HG02610 (cell line): ENCODE results near the gene C5AR2.
"Not testable (repeated sequence)": the region's sequence is repeated elsewhere in the genome, so short reads cannot be mapped to it uniquely, and the experiment has no call there.

Experiments used
- ATAC-seq: cut with Tn5 transposase; IDR thresholded peaks from one replicate; pipeline ENCODE4 v1.9.1; 2021; ENCODE audit warnings: mild to moderate bottlenecking, moderate library complexity; ENCODE audit not compliant: unreplicated experiment

Gene C5AR2

GRCh38 chr19:47323409-47323808 lies 8.6 kb upstream of the C5AR2 start:
- no peak for ATAC-seq

DNA sequence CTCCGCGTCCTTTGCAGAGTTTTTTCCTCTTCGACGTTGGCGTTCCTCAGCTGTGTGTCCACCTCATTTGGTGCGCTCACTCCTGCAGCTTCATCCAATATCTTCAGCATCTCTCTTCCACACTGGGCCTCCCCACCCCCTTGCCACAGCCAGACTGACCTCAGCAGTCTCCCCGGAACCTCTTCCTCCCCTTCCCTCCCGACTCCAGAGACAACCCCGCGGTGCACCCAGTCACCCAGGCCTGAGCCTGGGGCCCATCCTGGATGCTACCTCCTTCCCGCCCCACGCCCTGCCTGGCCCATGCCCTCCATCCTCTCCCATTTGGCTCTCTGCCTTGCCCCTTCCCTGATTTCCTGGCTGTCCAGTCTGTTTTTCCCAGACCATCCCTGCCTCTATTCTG lies 8.1 kb upstream of the C5AR2 start:
- no peak for ATAC-seq

DNA sequence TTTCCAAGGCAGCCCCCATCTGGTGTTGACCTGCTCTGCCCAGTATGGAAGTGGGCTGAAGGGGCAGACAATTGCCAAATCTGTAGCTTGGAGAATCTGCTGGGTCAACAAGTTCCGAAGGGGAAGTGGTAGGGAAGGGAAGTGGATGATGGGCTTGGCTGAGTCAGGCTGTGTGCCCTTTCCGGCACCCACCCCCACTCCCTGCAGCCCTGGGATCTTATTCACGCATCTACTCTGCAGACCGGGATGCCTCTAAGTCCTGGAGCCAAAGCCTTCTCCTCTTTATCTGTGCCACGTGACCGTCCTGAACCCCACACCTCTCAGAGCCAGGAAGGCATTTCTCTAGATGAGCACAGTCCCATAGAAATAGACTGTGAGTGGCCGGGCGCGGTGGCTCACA lies 7.5 kb upstream of the C5AR2 start:
- ATAC-seq: no peak

DNA sequence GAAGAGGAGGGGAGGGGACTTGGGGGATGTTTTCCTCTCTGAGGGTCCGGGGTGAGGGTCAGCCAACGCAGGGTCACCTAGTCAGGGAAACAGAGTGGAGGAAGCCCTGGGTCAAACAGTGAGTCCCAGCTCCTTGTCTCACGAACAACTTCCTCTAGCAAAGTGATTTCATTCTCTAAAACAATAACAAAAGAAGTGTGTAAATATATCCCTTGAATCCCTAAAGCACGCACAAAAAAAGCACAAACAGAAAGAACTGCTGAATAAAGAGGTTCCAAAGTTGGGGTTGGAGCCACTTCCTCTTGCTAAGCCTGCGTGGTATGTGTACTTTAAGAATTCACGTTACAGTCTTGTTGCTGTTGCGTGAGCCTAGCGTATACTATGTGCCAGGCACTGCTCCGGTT lies 1.5 kb upstream of the C5AR2 start:
- no peak for ATAC-seq

DNA sequence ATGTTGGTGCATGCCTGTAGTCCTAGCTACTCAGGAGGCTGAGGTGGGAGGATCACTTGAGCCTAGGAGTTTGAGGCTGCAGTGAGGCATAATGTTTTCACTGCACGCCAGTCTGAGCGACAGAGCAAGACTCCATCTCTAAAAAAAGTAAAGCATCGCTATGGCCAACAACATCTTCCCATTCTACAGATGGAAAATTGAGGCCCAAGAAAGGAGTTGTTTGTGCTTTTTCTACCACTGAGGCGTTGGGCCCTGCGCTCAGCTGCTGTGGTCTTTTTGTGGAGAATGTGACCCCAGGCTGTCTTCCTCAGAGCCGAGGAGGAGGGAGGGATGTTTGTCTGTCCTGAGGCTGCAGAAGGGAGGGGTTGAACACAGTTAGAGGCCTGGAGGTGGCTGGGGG lies 485 bp upstream of the C5AR2 start:
- no peak for ATAC-seq

- not testable (repeated sequence) for ATAC-seq
These were observed 5.1 kb downstream of the C5AR2 start for GRCh38 chr19:47336765-47337718.

DNA sequence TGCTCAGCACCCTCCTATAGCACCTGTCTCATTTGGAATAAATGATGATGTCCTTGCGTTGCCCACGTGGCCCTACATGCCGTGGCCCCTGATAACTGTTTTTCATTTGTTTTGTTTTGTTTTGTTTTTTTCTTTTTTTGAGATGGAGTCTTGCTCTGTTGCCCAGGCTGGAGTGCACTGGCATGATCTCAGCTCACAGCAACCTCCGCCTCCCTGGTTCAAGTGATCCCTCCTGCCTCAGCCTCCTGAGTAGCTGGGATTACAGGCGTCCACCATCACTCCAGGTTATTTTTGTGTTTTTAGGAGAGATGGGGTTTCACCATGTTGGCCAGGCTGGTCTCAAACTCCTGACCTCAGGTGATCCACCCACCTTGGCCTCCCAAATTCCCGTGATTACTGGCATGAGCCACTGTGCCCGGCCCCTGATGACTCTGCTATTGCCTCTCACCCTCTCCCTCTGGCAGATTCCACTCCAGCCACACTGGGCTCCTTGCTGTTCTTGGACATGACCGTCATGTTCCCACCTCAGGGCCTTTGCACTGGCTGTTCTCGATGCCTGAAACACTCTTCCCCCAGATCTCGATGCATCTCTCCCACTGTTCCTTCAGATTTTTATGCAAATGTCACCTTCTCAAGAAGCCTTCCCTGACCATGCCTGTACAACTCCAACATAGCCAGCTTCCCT lies 7.4 kb downstream of the C5AR2 start:
- ATAC-seq: no peak

- ATAC-seq: no peak
These were observed 8.7 kb downstream of the C5AR2 start for GRCh38 chr19:47340477-47341208.

GRCh38 chr19:47341734-47342133 lies 9.8 kb downstream of the C5AR2 start:
- ATAC-seq: no peak

GRCh38 chr19:47343194-47343802 lies 11.3 kb downstream of the C5AR2 start:
- ATAC-seq: no peak

GRCh38 chr19:47344425-47344824 lies 12.4 kb downstream of the C5AR2 start:
- no peak for ATAC-seq

DNA sequence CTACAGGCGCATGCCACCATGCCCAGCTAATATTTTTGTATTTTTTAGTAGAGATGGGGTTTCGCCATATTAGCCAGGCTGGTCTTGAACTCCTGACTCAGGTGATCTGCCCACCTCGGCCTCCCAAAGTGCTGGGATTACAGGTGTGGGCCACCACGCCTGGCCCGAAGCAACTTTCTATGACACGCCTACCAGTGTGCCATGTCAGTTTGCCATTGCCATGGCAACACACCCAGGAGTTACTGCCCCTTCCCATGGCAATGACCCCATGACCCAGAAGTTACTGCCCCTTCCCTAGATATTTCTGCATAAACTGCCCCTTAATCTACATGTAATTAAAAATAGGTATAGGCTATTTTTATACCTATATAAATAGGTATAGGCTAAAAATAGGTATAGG lies 14.0 kb downstream of the C5AR2 start:
- ATAC-seq: not testable (repeated sequence)

GRCh38 chr19:47348819-47349795 lies 17.1 kb downstream of the C5AR2 start, which contains the start of gene DHX34:
Gene DHX34, plus strand, starts transcription at chr19:47349315. Its CDS starts 3,716 bp downstream, at chr19:47353031.
- ATAC-seq: peak; percentile 93

GRCh38 chr19:47350630-47351029 lies 18.7 kb downstream of the C5AR2 start:
- no peak for ATAC-seq

GRCh38 chr19:47351548-47351947 lies 19.6 kb downstream of the C5AR2 start:
- ATAC-seq: no peak

DNA sequence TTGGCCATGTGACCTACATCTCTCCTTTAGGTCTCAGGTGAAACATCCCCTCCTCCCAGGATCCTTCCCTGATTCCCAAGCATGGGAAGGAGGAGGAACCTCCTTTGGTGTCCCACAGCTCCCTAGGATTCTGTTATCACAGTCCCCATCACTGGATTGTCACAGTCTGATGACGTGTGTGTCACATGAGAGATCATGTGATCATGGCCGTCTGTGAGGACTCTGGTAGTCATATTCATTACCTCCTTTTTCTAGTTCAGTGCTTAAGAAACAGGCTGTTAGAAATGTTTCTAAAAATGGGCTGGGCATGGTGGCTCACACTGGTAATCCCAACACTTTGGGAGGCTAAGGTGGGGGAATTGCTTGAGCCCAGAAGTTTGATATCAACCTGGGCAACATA lies 20.1 kb downstream of the C5AR2 start:
- ATAC-seq: no peak

GRCh38 chr19:47353307-47353712 lies 21.3 kb downstream of the C5AR2 start:
- no peak for ATAC-seq

GRCh38 chr19:47356900-47357299 lies 24.9 kb downstream of the C5AR2 start:
- no peak for ATAC-seq

- no peak for ATAC-seq
These were observed 26.1 kb downstream of the C5AR2 start for GRCh38 chr19:47357788-47358680.
